H1 (cell line): Measurements from ENCODE around the gene NPIPA5. TPM values are rescaled to one million over a fixed set of nuclear protein-coding genes. Genes with fewer than 3 reads are reported as not detected.

ENCODE experiments used
- CTCF ChIA-PET: fragments of 300-600 bp; sonication (Branson Sonifier 250); formaldehyde crosslinking; loops from one replicate; lab custom pipeline; 2021; ENCODE audit not compliant: partially characterized antibody; lab: Charles Lee
- POLR2A ChIA-PET: fragments of 300-600 bp; sonication (Branson Sonifier 250); formaldehyde crosslinking; loops from one replicate; lab custom pipeline; 2021; ENCODE audit warnings: inconsistent platforms; ENCODE audit not compliant: partially characterized antibody; lab: Charles Lee
- DNase-seq, 2 experiments: peaks; one replicate each; pipeline versions ENCODE4 v3.0.0 to v3.0.0-alpha.2; 2010 to 2022; ENCODE audit warnings: low spot score in 2 of 2, low read depth in 1 of 2, mixed read lengths in 1 of 2
- FAIRE-seq: peaks from 2 replicates; lab custom pipeline; 2011; peaks lifted over from hg19 to GRCh38; lab: Jason Lieb, UNC
- H2AFZ ChIP-seq: 2 replicates; pipeline ENCODE4 v1.8.1; 2012; ENCODE audit warnings: low read length, inconsistent platforms
- H2AK5ac ChIP-seq: 2 replicates; pipeline ENCODE4 v1.6.1; 2013; ENCODE audit warnings: low read depth, low read length
- H2BK120ac ChIP-seq: replicated peaks from 2 replicates; pipeline ENCODE3; 2013; ENCODE audit warnings: low read depth, low read length, inconsistent platforms
- H2BK12ac ChIP-seq: 2 replicates; pipeline ENCODE4 v1.6.1; 2013; ENCODE audit warnings: low read depth, low read length
- H2BK15ac ChIP-seq: 2 replicates; pipeline ENCODE4 v1.6.1; 2013; ENCODE audit warnings: low read length
- H2BK20ac ChIP-seq: 2 replicates; pipeline ENCODE4 v1.6.1; 2013; ENCODE audit warnings: low read length
- H2BK5ac ChIP-seq: 2 replicates; pipeline ENCODE4 v1.6.1; 2013; ENCODE audit warnings: low read depth, low read length
- H3K14ac ChIP-seq: 2 replicates; pipeline ENCODE4 v1.6.1; 2013; ENCODE audit warnings: inconsistent platforms; ENCODE audit not compliant: insufficient read length
- H3K18ac ChIP-seq: 2 replicates; pipeline ENCODE4 v1.6.1; 2013; ENCODE audit warnings: low read length; ENCODE audit errors: extremely low read depth
- H3K23ac ChIP-seq: 2 replicates; pipeline ENCODE4 v1.6.1; 2013; ENCODE audit warnings: inconsistent platforms; ENCODE audit not compliant: insufficient read length
- H3K23me2 ChIP-seq: 2 replicates; pipeline ENCODE4 v1.6.1; 2013; ENCODE audit warnings: low read depth, low read length
- H3K27ac ChIP-seq: 2 replicates; pipeline ENCODE4 v1.6.1; 2011; ENCODE audit warnings: low read depth, low read length, inconsistent platforms
- H3K27me3 ChIP-seq, 4 experiments: replicated peaks in 1 of 4; 1 replicate in 1 of 4; 2 replicates in 3 of 4; pipeline versions ENCODE4 v1.6.1 to v1.8.1; 2011 to 2013; ENCODE audit warnings: low read length in 3 of 4, mild to moderate bottlenecking in 3 of 4, inconsistent platforms in 2 of 4, mixed read lengths in 2 of 4, moderate library complexity in 1 of 4; ENCODE audit not compliant: control insufficient read depth in 3 of 4, insufficient read depth in 3 of 4; ENCODE audit errors: extremely low read depth in 1 of 4
- H3K36me3 ChIP-seq, 4 experiments: 2 replicates each; pipeline versions ENCODE4 v1.6.1 to v1.8.1; 2011 to 2013; ENCODE audit warnings: mild to moderate bottlenecking in 4 of 4, low read length in 3 of 4, moderate library complexity in 2 of 4, control low read depth in 1 of 4, inconsistent platforms in 1 of 4; ENCODE audit not compliant: insufficient read depth in 4 of 4, control insufficient read depth in 2 of 4
- H3K4ac ChIP-seq: replicated peaks from 2 replicates; pipeline ENCODE3; 2013; ENCODE audit warnings: low read length, low read depth, mixed read lengths, inconsistent platforms; ENCODE audit not compliant: insufficient read length
- H3K4me1 ChIP-seq, 4 experiments: replicated peaks in 1 of 4; 1 replicate in 1 of 4; 2 replicates in 3 of 4; pipeline versions ENCODE4 v1.6.1 to v1.8.1; 2011 to 2013; ENCODE audit warnings: low read length in 3 of 4, inconsistent platforms in 2 of 4, mixed read lengths in 1 of 4; ENCODE audit not compliant: insufficient read depth in 4 of 4, control insufficient read depth in 3 of 4
- H3K4me2 ChIP-seq, 2 experiments: 2 replicates each; pipeline versions ENCODE4 v1.6.1 to v1.8.1; 2011 to 2013; ENCODE audit warnings: low read depth in 2 of 2, low read length in 2 of 2, control low read depth in 1 of 2, inconsistent platforms in 1 of 2, mild to moderate bottlenecking in 1 of 2; ENCODE audit not compliant: insufficient read depth in 1 of 2
- H3K4me3 ChIP-seq, 4 experiments: fragments of 200-600, 300-600 bp in 1 of 4; sonication (generic), shearing (Covaris generic), sonication (Bioruptor Twin) in 1 of 4; 2 replicates each; pipeline versions ENCODE4 v1.5.1 to v1.8.1; 2011 to 2016; ENCODE audit warnings: low read length in 4 of 4, low read depth in 3 of 4, control low read depth in 2 of 4, inconsistent platforms in 2 of 4, mild to moderate bottlenecking in 2 of 4, mixed read lengths in 1 of 4, moderate library complexity in 1 of 4; ENCODE audit not compliant: insufficient read depth in 2 of 4; ENCODE audit errors: extremely low read depth in 1 of 4
- H3K56ac ChIP-seq: replicated peaks from 2 replicates; pipeline ENCODE3; 2013; ENCODE audit warnings: low read depth, mild to moderate bottlenecking, mixed read lengths, low read length, inconsistent platforms; ENCODE audit not compliant: insufficient read length
- H3K79me1 ChIP-seq: 2 replicates; pipeline ENCODE4 v1.6.1; 2013; ENCODE audit warnings: low read depth, low read length, control low read depth
- H3K79me2 ChIP-seq, 2 experiments: 2 replicates each; pipeline versions ENCODE4 v1.6.1 to v1.8.1; 2012 to 2013; ENCODE audit warnings: low read length in 2 of 2, mild to moderate bottlenecking in 2 of 2, inconsistent platforms in 1 of 2; ENCODE audit not compliant: insufficient read depth in 2 of 2, control insufficient read depth in 1 of 2
- H3K9ac ChIP-seq, 4 experiments: replicated peaks in 1 of 4; 1 replicate in 1 of 4; 2 replicates in 3 of 4; pipeline versions ENCODE4 v1.6.1 to v1.8.1; 2011 to 2013; ENCODE audit warnings: low read depth in 3 of 4, low read length in 3 of 4, control low read depth in 2 of 4, mild to moderate bottlenecking in 2 of 4, moderate library complexity in 2 of 4, inconsistent platforms in 1 of 4; ENCODE audit errors: extremely low read depth in 1 of 4
- H3K9me3 ChIP-seq, 2 experiments: 2 replicates each; pipeline versions ENCODE4 v1.6.1 to v1.8.1; 2012 to 2013; ENCODE audit warnings: mild to moderate bottlenecking in 2 of 2, moderate library complexity in 2 of 2, control low read depth in 1 of 2, inconsistent platforms in 1 of 2, low read depth in 1 of 2, low read length in 1 of 2, mixed read lengths in 1 of 2; ENCODE audit not compliant: insufficient read depth in 2 of 2
- H4K20me1 ChIP-seq, 2 experiments: replicated peaks in 1 of 2; 2 replicates each; pipeline versions ENCODE3 to v1.8.1; 2011 to 2013; ENCODE audit warnings: inconsistent platforms in 2 of 2, low read length in 2 of 2, mild to moderate bottlenecking in 1 of 2; ENCODE audit not compliant: insufficient read depth in 2 of 2, control insufficient read depth in 1 of 2
- H4K5ac ChIP-seq: 2 replicates; pipeline ENCODE4 v1.6.1; 2013; ENCODE audit warnings: low read length, low read depth, mixed read lengths, inconsistent platforms; ENCODE audit not compliant: insufficient read length
- H4K8ac ChIP-seq: 2 replicates; pipeline ENCODE4 v1.8.0; 2013; ENCODE audit warnings: mild to moderate bottlenecking, moderate library complexity, low read length, inconsistent platforms; ENCODE audit not compliant: insufficient read depth; ENCODE audit errors: extremely low read depth
- H4K91ac ChIP-seq: replicated peaks from 2 replicates; pipeline ENCODE3; 2013; ENCODE audit warnings: low read length, mixed read lengths, inconsistent platforms; ENCODE audit not compliant: insufficient read length
- ASH2L ChIP-seq: fragments of 200-600, 300-600 bp; sonication (generic); IDR thresholded peaks from one replicate; pipeline ENCODE4 v1.7.1; 2017; ENCODE audit warnings: low read length
- BACH1 ChIP-seq: IDR thresholded peaks from 2 replicates; pipeline ENCODE4 v1.6.1; 2012; ENCODE audit warnings: low read length, improper control_type of control experiment
- CBX8 ChIP-seq: fragments of 300-800, 300-1000 bp; sonication (generic); IDR thresholded peaks from 2 replicates; pipeline ENCODE4 v1.7.1; 2016; ENCODE audit warnings: low read depth, low read length, borderline replicate concordance
- CHD1 ChIP-seq: IDR thresholded peaks from 2 replicates; pipeline ENCODE4 v1.6.1; 2012; ENCODE audit warnings: low read depth, low read length, improper control_type of control experiment
- GABPA ChIP-seq: IDR thresholded peaks from 2 replicates; pipeline ENCODE4 v1.6.1; 2011; ENCODE audit warnings: mild to moderate bottlenecking, low read length, moderate library complexity, borderline replicate concordance; ENCODE audit not compliant: insufficient read depth
- KDM1A ChIP-seq: fragments of 200-600, 300-600 bp; sonication (generic); IDR thresholded peaks from 2 replicates; pipeline ENCODE4 v1.7.1; 2016; ENCODE audit warnings: mild to moderate bottlenecking, low read length, borderline replicate concordance
- PHF8 ChIP-seq: fragments of 200-600 bp; sonication (generic); conservative IDR thresholded peaks from 2 replicates; pipeline ENCODE4 v1.7.1; 2012; ENCODE audit warnings: low read depth, mild to moderate bottlenecking, inconsistent platforms, low read length, moderate library complexity
- RFX5 ChIP-seq: IDR thresholded peaks from 2 replicates; pipeline ENCODE4 v1.6.1; 2011; ENCODE audit warnings: low read depth, low read length, improper control_type of control experiment, borderline replicate concordance
- RNF2 ChIP-seq: fragments of 200-900, 300-1000 bp; sonication (generic); IDR thresholded peaks from 2 replicates; pipeline ENCODE4 v1.7.1; 2016; ENCODE audit warnings: borderline replicate concordance, low read depth, mild to moderate bottlenecking, antibody characterized with exemption, low read length; ENCODE audit not compliant: poor library complexity, severe bottlenecking; ENCODE audit errors: missing control alignments
- SP1 ChIP-seq: IDR thresholded peaks from 2 replicates; pipeline ENCODE4 v1.6.1; 2011; ENCODE audit warnings: low read depth, low read length
- SUZ12 ChIP-seq: fragments of 200-600 bp; sonication (generic); IDR thresholded peaks from 2 replicates; pipeline ENCODE4 v1.6.1; 2012; ENCODE audit warnings: mild to moderate bottlenecking, inconsistent platforms, low read length, moderate library complexity, mixed read lengths
- TAF1 ChIP-seq: IDR thresholded peaks from 2 replicates; pipeline ENCODE4 v1.6.1; 2011; ENCODE audit warnings: mild to moderate bottlenecking, low read depth, low read length
- WGBS, 2 experiments: shearing (Covaris generic) in 1 of 2; methylation state at CpG; one replicate each; pipeline versions ENCODE4 v1.1.6 to v1.1.7; 2013 to 2015; ENCODE audit warnings: low lambda C conversion rate in 2 of 2, mixed read lengths in 2 of 2, inconsistent platforms in 1 of 2, low coverage in 1 of 2, missing lambda C conversion rate in 1 of 2; ENCODE audit not compliant: insufficient replicate concordance in 2 of 2, insufficient coverage in 1 of 2, insufficient read length in 1 of 2; ENCODE audit errors: extremely low coverage in 1 of 2, missing lambda C conversion rate in 1 of 2; 5-methylcytosine and 5-hydroxymethylcytosine counted together
- polyA plus RNA-seq, 7 experiments: library from polyadenylated mRNA; depleted of rRNA in 3 of 7; stranded (reverse) in 5 of 7; unstranded in 2 of 7; fragments of >200 nt in 5 of 7; fragments of 200-250 nt in 2 of 7; gene quantifications; 1 replicate in 5 of 7; 2 replicates in 1 of 7; 4 replicates in 1 of 7; pipeline versions ENCODE4 v1.2.1 to v1.2.3, GENCODE V29; 2011 to 2013; ENCODE audit warnings: missing spikeins in 2 of 7, mixed read lengths in 2 of 7
- total RNA-seq: library from RNA; stranded (reverse); fragmentation: NEBNext Ultra II Directional; extraction: Animal tissue kit (Norgen Biotek cat#: 25700); gene quantifications from 2 replicates; pipeline ENCODE4 v1.2.1, GENCODE V29; 2021

The NPIPA5 gene
- total and polyA plus RNA-seq, 2 of the 8 experiments (the other 6 are each of a cell fraction or from before 2014, with no cell fraction given) = 0.61 to 4.1 TPM

DNA sequence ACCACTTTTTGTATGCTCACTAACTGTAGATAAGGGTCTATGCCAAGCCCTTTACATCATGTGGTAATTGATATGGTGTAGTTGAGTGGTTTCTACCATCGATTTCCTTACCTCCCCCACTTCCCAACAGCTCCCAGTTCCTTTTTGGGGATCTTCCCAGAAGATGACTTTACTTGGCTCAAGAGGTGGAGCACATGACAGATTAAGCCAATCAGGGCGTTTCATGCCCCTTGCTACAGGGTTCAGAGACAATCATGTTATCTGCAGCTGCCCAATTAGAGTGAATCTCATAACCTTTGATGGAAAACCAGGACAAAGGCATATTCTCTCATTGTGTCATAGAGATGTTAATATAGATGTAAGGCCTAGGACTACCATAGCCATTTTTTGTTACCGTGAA lies 40.1 kb upstream of the NPIPA5 start:
- Histone ChIP-seq H3K4ac (no peak overlapping the region), H3K56ac (no peak overlapping the region), H3K4me3 (no peak overlapping the region), H4K5ac (no peak overlapping the region), H4K20me1 (no peaks in the 10 kb centered on the region), H3K79me1 (no peaks in the 10 kb centered on the region), H2BK20ac (no peak overlapping the region), H2AK5ac (no peak overlapping the region), H3K23ac (no peak overlapping the region), H3K27me3 (no peaks in the 10 kb centered on the region), H4K8ac (no peak overlapping the region), H3K14ac (no peak overlapping the region), H3K27ac (no peak overlapping the region), H3K9me3 (no peaks in the 10 kb centered on the region), H4K91ac (no peak overlapping the region), H2BK5ac (no peak overlapping the region), H3K79me2 (no peaks in the 10 kb centered on the region), H3K4me1 (no peaks in the 10 kb centered on the region), H2BK120ac (no peak overlapping the region), H2AFZ (no peak overlapping the region), H3K23me2 (no peaks in the 10 kb centered on the region), H3K4me2 (no peak overlapping the region), H2BK12ac (no peak overlapping the region), H3K18ac (no peak overlapping the region), H3K9ac (no peak overlapping the region), H3K36me3 (no peaks in the 10 kb centered on the region), H2BK15ac (no peak overlapping the region)
- no peak for DNase-seq
- TF ChIP-seq TAF1 = no peak
- TF ChIP-seq KDM1A = no peak
- no peak for TF ChIP-seq SUZ12
- TF ChIP-seq ASH2L = no peak
- TF ChIP-seq CHD1 = no peak
- no peak for TF ChIP-seq GABPA
- no peak for TF ChIP-seq SP1
- TF ChIP-seq RNF2 = no peak
- TF ChIP-seq PHF8 = no peak
- TF ChIP-seq CBX8 = no peak
- TF ChIP-seq BACH1 = no peak
- no peak for TF ChIP-seq RFX5
- ChIA-PET CTCF (interaction anchor here (1.5 kb wide), 1 partner anchor 9 kb away, joined by 4 read pairs; no protein-coding TSS in a partner anchor), POLR2A (no interaction called here)
- no peak for FAIRE-seq
- 84% methylated on average over 3 of the region's 3 CpGs; no CpG with 5 or more reads in 1 of the 2 experiments for WGBS, 2 experiments
